Keratinocyte (primary cell): ENCODE results near the gene IGFN1. TPM values are rescaled to one million over a fixed set of nuclear protein-coding genes. Genes with fewer than 3 reads are reported as not detected.

Source experiments
- DNase-seq: peaks from one replicate; pipeline ENCODE4 v3.0.0-alpha.2; 2011; ENCODE audit warnings: low read depth, missing footprints, low spot score
- FAIRE-seq: peaks from 2 replicates; lab custom pipeline; 2011; peaks lifted over from hg19 to GRCh38; lab: Jason Lieb, UNC
- H2AFZ ChIP-seq: 2 replicates; pipeline ENCODE4 v1.6.0; 2012; ENCODE audit warnings: low read length, control low read depth, inconsistent platforms; ENCODE audit not compliant: control insufficient read depth
- H3K27ac ChIP-seq: 2 replicates; pipeline ENCODE4 v1.5.1; 2011; ENCODE audit warnings: low read length; ENCODE audit not compliant: control insufficient read depth, insufficient read depth
- H3K27me3 ChIP-seq: 3 replicates; pipeline ENCODE4 v1.6.0; 2011; ENCODE audit warnings: low read length; ENCODE audit not compliant: control insufficient read depth, insufficient read depth; ENCODE audit errors: extremely low read depth
- H3K36me3 ChIP-seq, 2 experiments: 2 replicates in 1 of 2; 3 replicates in 1 of 2; pipeline ENCODE4 v1.5.1; 2011; ENCODE audit warnings: low read length in 2 of 2, mild to moderate bottlenecking in 1 of 2; ENCODE audit not compliant: control insufficient read depth in 2 of 2, insufficient read depth in 2 of 2; ENCODE audit errors: extremely low read depth in 1 of 2
- H3K4me1 ChIP-seq: 3 replicates; pipeline ENCODE4 v1.5.1; 2011; ENCODE audit warnings: low read length; ENCODE audit not compliant: control insufficient read depth, insufficient read depth; ENCODE audit errors: extremely low read depth
- H3K4me2 ChIP-seq: 3 replicates; pipeline ENCODE4 v1.6.0; 2011; ENCODE audit warnings: low read depth, low read length; ENCODE audit not compliant: control insufficient read depth, insufficient read depth; ENCODE audit errors: extremely low read depth
- H3K4me3 ChIP-seq, 3 experiments: fragments of 200-600 bp in 1 of 3; sonication (generic) in 1 of 3; 2 replicates in 2 of 3; 3 replicates in 1 of 3; pipeline ENCODE4 v1.5.1; 2011 to 2016; ENCODE audit warnings: low read length in 3 of 3, mild to moderate bottlenecking in 3 of 3, control low read depth in 2 of 3, inconsistent platforms in 1 of 3, low read depth in 1 of 3, mixed read lengths in 1 of 3, mixed run types in 1 of 3, moderate library complexity in 1 of 3; ENCODE audit not compliant: control insufficient read depth in 2 of 3, insufficient read depth in 2 of 3; ENCODE audit errors: extremely low read depth in 1 of 3
- H3K79me2 ChIP-seq: 2 replicates; pipeline ENCODE4 v1.6.0; 2012; ENCODE audit warnings: low read length; ENCODE audit not compliant: control insufficient read depth, insufficient read depth
- H3K9ac ChIP-seq: 3 replicates; pipeline ENCODE4 v1.6.0; 2011; ENCODE audit warnings: low read length; ENCODE audit not compliant: control insufficient read depth, insufficient read depth; ENCODE audit errors: extremely low read depth
- H3K9me1 ChIP-seq: 3 replicates; pipeline ENCODE4 v1.6.0; 2011; ENCODE audit warnings: low read length; ENCODE audit not compliant: control insufficient read depth, insufficient read depth; ENCODE audit errors: extremely low read depth
- H3K9me3 ChIP-seq: 2 replicates; pipeline ENCODE4 v1.5.1; 2012; ENCODE audit warnings: low read depth, low read length; ENCODE audit not compliant: control insufficient read depth
- H4K20me1 ChIP-seq: 3 replicates; pipeline ENCODE4 v1.6.0; 2011; ENCODE audit warnings: low read length; ENCODE audit not compliant: control insufficient read depth, insufficient read depth; ENCODE audit errors: extremely low read depth
- EZH2 ChIP-seq: IDR thresholded peaks from one replicate; pipeline ENCODE4 v1.6.1; 2012; ENCODE audit warnings: inconsistent platforms, mild to moderate bottlenecking, low read length, moderate library complexity
- dilution Hi-C: fragments of 300-500 bp; cut with MboI; formaldehyde crosslinking; loops from one replicate; pipeline ENCODE4 v1.7.0; 2020; ENCODE audit warnings: low sequenced_read_pairs; ENCODE audit not compliant: extremely low pct_ligation_motif_present
- polyA plus RNA-seq, 5 experiments: library from polyadenylated mRNA; depleted of rRNA in 3 of 5; stranded (reverse) in 3 of 5; stranded (forward) in 1 of 5; unstranded in 1 of 5; fragments of >200 nt; gene quantifications; 1 replicate in 1 of 5; 2 replicates in 3 of 5; 3 replicates in 1 of 5; pipeline versions ENCODE4 v1.2.1 to v1.2.3, GENCODE V29; 2011 to 2012; ENCODE audit warnings: missing spikeins in 2 of 5, low read depth in 1 of 5, low replicate concordance in 1 of 5
- TF ChIP-seq, protein P1 (sequence below), 3 experiments: IDR thresholded peaks in 1 of 3; conservative IDR thresholded peaks in 1 of 3; optimal IDR thresholded peaks in 1 of 3; 2 replicates in 2 of 3; 3 replicates in 1 of 3; pipeline versions ENCODE3 to v1.5.1; 2011; ENCODE audit warnings: low read length in 3 of 3, mild to moderate bottlenecking in 3 of 3, moderate library complexity in 2 of 3, control low read depth in 1 of 3, inconsistent platforms in 1 of 3; ENCODE audit not compliant: insufficient read depth in 2 of 3; ENCODE audit errors: extremely low read depth in 1 of 3

IGFN1 gene
- polyA plus RNA-seq, 1 donor (not counting 4 experiments of a cell fraction or from before 2014, with no cell fraction given) = not detected

DNA sequence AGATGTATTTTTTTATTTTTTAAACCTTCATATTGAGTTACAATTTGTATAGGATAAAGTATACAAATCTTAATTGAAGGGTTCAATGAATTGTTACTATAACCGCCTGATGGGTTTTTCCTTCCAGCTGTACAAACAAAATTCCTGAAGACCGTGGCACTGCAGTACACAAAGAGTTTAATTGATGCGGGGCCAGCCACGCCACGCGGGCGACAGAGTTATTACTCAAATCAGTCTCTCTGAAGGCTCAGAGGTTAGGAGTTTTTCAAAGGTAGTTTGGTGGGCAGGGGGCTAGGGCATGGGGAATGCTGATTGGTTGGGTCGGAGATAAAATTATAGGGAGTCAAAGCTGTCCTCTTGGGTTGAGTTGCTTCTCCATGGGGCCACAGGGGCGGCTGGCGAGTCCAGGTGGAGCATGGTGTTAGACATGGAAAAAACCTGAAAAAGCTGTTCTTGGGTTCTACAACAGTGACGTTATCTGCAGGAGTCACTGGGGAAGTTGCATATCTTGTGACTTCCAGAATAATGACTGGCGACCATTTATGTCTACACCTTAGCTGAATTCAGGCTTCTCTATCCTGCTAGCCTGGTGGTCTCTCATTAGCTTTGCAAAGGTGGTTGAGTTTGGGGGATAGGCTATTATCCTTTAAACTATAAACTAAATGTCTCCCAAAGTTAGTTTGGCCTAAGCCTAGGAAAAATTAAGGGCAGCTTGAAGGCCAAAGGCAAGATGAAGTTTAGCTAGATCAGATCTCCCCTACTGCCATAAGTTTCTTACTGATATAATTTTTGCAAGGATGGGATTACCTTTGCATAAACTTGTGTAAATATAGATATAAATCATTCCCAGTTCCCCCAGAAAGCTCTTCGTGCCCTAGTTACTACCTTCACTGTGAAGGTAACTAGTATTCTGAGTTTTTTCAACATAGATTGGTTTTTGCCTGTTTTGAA, 23.3 kb upstream of the IGFN1 start:
- FAIRE-seq (no peak), DNase-seq (no peak)
- no peak overlapping the region for H3K9ac ChIP-seq

DNA sequence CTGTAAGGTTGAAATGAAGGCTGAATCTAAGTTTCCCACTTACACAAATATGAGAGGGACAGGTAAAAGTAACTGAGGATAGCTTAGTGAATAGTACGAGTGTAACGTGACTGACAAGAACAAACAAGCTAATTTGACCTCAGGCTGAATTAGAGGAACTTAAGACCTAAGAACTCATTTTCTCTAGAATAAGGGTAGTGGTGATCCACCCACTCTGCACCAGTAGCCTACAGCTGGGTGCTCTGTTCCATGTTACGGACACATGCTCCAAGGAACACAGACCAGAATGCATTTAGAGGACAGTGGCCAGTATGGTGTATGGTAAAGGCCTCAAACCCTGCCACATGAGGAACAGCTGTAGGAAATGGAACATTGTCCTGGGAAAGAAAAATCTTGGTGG, 21.4 kb upstream of the IGFN1 start:
- TF ChIP-seq, protein P1, sequence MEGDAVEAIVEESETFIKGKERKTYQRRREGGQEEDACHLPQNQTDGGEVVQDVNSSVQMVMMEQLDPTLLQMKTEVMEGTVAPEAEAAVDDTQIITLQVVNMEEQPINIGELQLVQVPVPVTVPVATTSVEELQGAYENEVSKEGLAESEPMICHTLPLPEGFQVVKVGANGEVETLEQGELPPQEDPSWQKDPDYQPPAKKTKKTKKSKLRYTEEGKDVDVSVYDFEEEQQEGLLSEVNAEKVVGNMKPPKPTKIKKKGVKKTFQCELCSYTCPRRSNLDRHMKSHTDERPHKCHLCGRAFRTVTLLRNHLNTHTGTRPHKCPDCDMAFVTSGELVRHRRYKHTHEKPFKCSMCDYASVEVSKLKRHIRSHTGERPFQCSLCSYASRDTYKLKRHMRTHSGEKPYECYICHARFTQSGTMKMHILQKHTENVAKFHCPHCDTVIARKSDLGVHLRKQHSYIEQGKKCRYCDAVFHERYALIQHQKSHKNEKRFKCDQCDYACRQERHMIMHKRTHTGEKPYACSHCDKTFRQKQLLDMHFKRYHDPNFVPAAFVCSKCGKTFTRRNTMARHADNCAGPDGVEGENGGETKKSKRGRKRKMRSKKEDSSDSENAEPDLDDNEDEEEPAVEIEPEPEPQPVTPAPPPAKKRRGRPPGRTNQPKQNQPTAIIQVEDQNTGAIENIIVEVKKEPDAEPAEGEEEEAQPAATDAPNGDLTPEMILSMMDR (optimal IDR thresholded peaks at IDR 0.05 in 1 of 3, IDR thresholded peaks at IDR 0.05 in 1 of 3, conservative IDR thresholded peaks at IDR 0.05 in 1 of 3; ENCODE audit: extremely low read depth in 1 of 3, insufficient read depth in 2 of 3, low read length in 3 of 3) = no peak
- TF ChIP-seq EZH2 = no peak
- Histone ChIP-seq H2AFZ (no peak overlapping the region), H3K9ac (no peak overlapping the region), H3K4me2 (no peak overlapping the region), H3K9me3 (no peaks in the 10 kb centered on the region), H3K36me3 (no peaks in the 10 kb centered on the region), H3K4me1 (peaks cover 23% of the 10 kb centered on the region), H3K79me2 (no peaks in the 10 kb centered on the region), H3K9me1 (no peaks in the 10 kb centered on the region), H3K27me3 (peaks cover 3% of the 10 kb centered on the region), H3K4me3 (no peak overlapping the region), H3K27ac (no peak overlapping the region), H4K20me1 (no peaks in the 10 kb centered on the region)
- FAIRE-seq (no peak), DNase-seq (no peak)
- dilution Hi-C loops = no loop called here

More for the DNA sequence above, 23.3 kb upstream of the IGFN1 start:
- Histone ChIP-seq H2AFZ (no peak overlapping the region), H3K4me3 (no peak overlapping the region), H3K79me2 (no peaks in the 10 kb centered on the region), H3K4me2 (no peak overlapping the region), H3K4me1 (peaks cover 18% of the 10 kb centered on the region), H3K9me3 (no peaks in the 10 kb centered on the region), H3K27me3 (peaks cover 3% of the 10 kb centered on the region), H3K36me3 (no peaks in the 10 kb centered on the region), H3K9me1 (no peaks in the 10 kb centered on the region), H4K20me1 (no peaks in the 10 kb centered on the region), H3K27ac (no peak overlapping the region)
- no peak for TF ChIP-seq EZH2
- TF ChIP-seq, protein P1 (optimal IDR thresholded peaks at IDR 0.05 in 1 of 3, IDR thresholded peaks at IDR 0.05 in 1 of 3, conservative IDR thresholded peaks at IDR 0.05 in 1 of 3; ENCODE audit: extremely low read depth in 1 of 3, insufficient read depth in 2 of 3, low read length in 3 of 3) = no peak
- dilution Hi-C loops = no loop called here
